Neural cell (in vitro differentiated cells): ENCODE measurements around the gene FERMT3. TPM values are rescaled to one million over a fixed set of nuclear protein-coding genes. Genes with fewer than 3 reads are reported as not detected.

ENCODE experiments used
- H2AFZ ChIP-seq: fragments of 200-600, 300-800 bp; sonication (generic), shearing (Covaris generic); 2 replicates; pipeline ENCODE4 v1.6.0; 2014; ENCODE audit warnings: low read depth, mild to moderate bottlenecking, antibody characterized with exemption, low read length, moderate library complexity
- H3F3A ChIP-seq: fragments of 200-600 bp; shearing (Covaris generic); 2 replicates; pipeline ENCODE4 v1.6.1; 2016; ENCODE audit warnings: mild to moderate bottlenecking, moderate library complexity, mixed read lengths, antibody characterized with exemption, low read length; ENCODE audit not compliant: insufficient read depth, poor library complexity, severe bottlenecking
- H3K27ac ChIP-seq: fragments of 200-600, 300-800 bp; sonication (generic), shearing (Covaris generic); 2 replicates; pipeline ENCODE4 v1.5.1; 2014; ENCODE audit warnings: mild to moderate bottlenecking, low read length, moderate library complexity
- H3K27me3 ChIP-seq: fragments of 300-800, 200-600 bp; sonication (generic), shearing (Covaris generic); 2 replicates; pipeline ENCODE4 v1.6.0; 2014; ENCODE audit warnings: mild to moderate bottlenecking, low read depth, low read length, moderate library complexity; ENCODE audit not compliant: insufficient read depth
- H3K36me3 ChIP-seq: fragments of 300-800, 200-600 bp; sonication (generic), shearing (Covaris generic); 2 replicates; pipeline ENCODE4 v1.5.1; 2014; ENCODE audit warnings: mild to moderate bottlenecking, antibody characterized with exemption, low read length, moderate library complexity; ENCODE audit not compliant: insufficient read depth
- H3K4me2 ChIP-seq: fragments of 300-800, 200-600 bp; sonication (generic), shearing (Covaris generic); 2 replicates; pipeline ENCODE4 v1.6.0; 2014; ENCODE audit warnings: mild to moderate bottlenecking, low read length
- H3K4me3 ChIP-seq: fragments of 300-800, 200-600 bp; sonication (generic), shearing (Covaris generic); 2 replicates; pipeline ENCODE4 v1.5.1; 2014; ENCODE audit warnings: mild to moderate bottlenecking, low read length, moderate library complexity
- H3K79me2 ChIP-seq: fragments of 200-600 bp; shearing (Covaris generic); replicated peaks from 2 replicates; pipeline ENCODE4 v1.6.0; 2014; ENCODE audit warnings: mild to moderate bottlenecking, low read length, moderate library complexity; ENCODE audit not compliant: insufficient read depth
- H3K9ac ChIP-seq: fragments of 300-800, 200-600 bp; sonication (generic), shearing (Covaris generic); 2 replicates; pipeline ENCODE4 v1.6.1; 2016; ENCODE audit warnings: mild to moderate bottlenecking, low read length, mixed read lengths
- H3K9me2 ChIP-seq: fragments of 200-600 bp; shearing (Covaris generic); 2 replicates; pipeline ENCODE4 v1.6.1; 2016; ENCODE audit warnings: mild to moderate bottlenecking, low read length, mixed read lengths; ENCODE audit not compliant: insufficient read depth
- H3K9me3 ChIP-seq: fragments of 200-600, 300-800 bp; sonication (generic), shearing (Covaris generic); 2 replicates; pipeline ENCODE4 v1.6.1; 2016; ENCODE audit warnings: mild to moderate bottlenecking, mixed run types, low read length, moderate library complexity, mixed read lengths
- H4K20me1 ChIP-seq: fragments of 200-600 bp; shearing (Covaris generic); 2 replicates; pipeline ENCODE4 v1.6.1; 2016; ENCODE audit warnings: mild to moderate bottlenecking, mixed run types; ENCODE audit not compliant: insufficient read depth
- EP300 ChIP-seq: fragments of 450-650 bp; conservative IDR thresholded peaks from 2 replicates; pipeline ENCODE4 v1.6.1; 2014; ENCODE audit warnings: antibody characterized with exemption, mild to moderate bottlenecking, moderate library complexity; ENCODE audit not compliant: poor library complexity, severe bottlenecking
- EZH2 ChIP-seq: fragments of 200-600, 300-800 bp; shearing (Covaris generic), sonication (generic); IDR thresholded peaks from 2 replicates; pipeline ENCODE4 v1.6.1; 2014; ENCODE audit warnings: antibody characterized with exemption, low read length, borderline replicate concordance, mild to moderate bottlenecking; ENCODE audit not compliant: insufficient read depth, poor library complexity, severe bottlenecking
- MXI1 ChIP-seq: fragments of 450-650 bp; conservative IDR thresholded peaks from 2 replicates; pipeline ENCODE4 v1.6.1; 2014; ENCODE audit warnings: antibody characterized with exemption, mild to moderate bottlenecking; ENCODE audit not compliant: poor library complexity, severe bottlenecking
- POLR2AphosphoS5 ChIP-seq: IDR thresholded peaks from 2 replicates; pipeline ENCODE4 v1.6.1; 2012
- RAD21 ChIP-seq: fragments of 450-650 bp; conservative IDR thresholded peaks from 2 replicates; pipeline ENCODE4 v1.6.1; 2014; ENCODE audit warnings: antibody characterized with exemption, mild to moderate bottlenecking, moderate library complexity
- SMC3 ChIP-seq: fragments of 450-650 bp; conservative IDR thresholded peaks from 2 replicates; pipeline ENCODE4 v1.6.1; 2014; ENCODE audit warnings: antibody characterized with exemption, mild to moderate bottlenecking, moderate library complexity; ENCODE audit not compliant: poor library complexity
- TAF1 ChIP-seq: IDR thresholded peaks from 2 replicates; pipeline ENCODE4 v1.6.1; 2012; ENCODE audit warnings: low read depth
- polyA plus RNA-seq: library from polyadenylated mRNA; depleted of rRNA; stranded (reverse); fragments of >200 nt; gene quantifications from 2 replicates; pipeline ENCODE4 v1.2.3, GENCODE V29; 2014
- TF ChIP-seq, protein P1 (sequence below): IDR thresholded peaks from 2 replicates; pipeline ENCODE4 v1.6.1; 2012; ENCODE audit warnings: borderline replicate concordance
- TF ChIP-seq, protein P2 (sequence below): fragments of 450-650 bp; IDR thresholded peaks from 2 replicates; pipeline ENCODE4 v1.5.1; 2014; ENCODE audit warnings: antibody characterized with exemption, mild to moderate bottlenecking, moderate library complexity; ENCODE audit not compliant: poor library complexity, severe bottlenecking

FERMT3 gene
- polyA plus RNA-seq, 1 donor from 2014 or later = 0.89 TPM

DNA sequence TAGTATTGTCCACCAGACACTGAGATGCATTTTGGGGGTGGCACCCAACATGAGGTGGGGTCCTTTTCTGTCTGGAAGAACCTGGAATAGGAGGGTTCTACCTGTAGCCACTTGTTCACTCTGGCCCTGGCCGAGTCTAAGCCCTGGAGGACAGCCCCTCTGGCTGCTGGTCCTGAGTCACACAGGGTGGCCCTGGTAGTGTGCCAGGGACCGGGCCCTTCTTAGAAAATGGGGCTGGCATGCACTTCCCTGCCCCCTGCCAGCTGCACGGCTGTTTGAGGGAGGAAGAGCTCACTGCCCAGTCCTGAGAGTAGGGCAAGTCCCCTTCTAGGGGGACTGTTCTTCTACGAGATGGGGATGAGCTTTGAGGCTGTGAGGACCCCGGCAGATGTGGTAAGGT is 47.0 kb downstream of the FERMT3 start:
- no peak for TF ChIP-seq POLR2AphosphoS5
- no peak for TF ChIP-seq TAF1
- TF ChIP-seq SMC3 = no peak
- TF ChIP-seq, protein P1, sequence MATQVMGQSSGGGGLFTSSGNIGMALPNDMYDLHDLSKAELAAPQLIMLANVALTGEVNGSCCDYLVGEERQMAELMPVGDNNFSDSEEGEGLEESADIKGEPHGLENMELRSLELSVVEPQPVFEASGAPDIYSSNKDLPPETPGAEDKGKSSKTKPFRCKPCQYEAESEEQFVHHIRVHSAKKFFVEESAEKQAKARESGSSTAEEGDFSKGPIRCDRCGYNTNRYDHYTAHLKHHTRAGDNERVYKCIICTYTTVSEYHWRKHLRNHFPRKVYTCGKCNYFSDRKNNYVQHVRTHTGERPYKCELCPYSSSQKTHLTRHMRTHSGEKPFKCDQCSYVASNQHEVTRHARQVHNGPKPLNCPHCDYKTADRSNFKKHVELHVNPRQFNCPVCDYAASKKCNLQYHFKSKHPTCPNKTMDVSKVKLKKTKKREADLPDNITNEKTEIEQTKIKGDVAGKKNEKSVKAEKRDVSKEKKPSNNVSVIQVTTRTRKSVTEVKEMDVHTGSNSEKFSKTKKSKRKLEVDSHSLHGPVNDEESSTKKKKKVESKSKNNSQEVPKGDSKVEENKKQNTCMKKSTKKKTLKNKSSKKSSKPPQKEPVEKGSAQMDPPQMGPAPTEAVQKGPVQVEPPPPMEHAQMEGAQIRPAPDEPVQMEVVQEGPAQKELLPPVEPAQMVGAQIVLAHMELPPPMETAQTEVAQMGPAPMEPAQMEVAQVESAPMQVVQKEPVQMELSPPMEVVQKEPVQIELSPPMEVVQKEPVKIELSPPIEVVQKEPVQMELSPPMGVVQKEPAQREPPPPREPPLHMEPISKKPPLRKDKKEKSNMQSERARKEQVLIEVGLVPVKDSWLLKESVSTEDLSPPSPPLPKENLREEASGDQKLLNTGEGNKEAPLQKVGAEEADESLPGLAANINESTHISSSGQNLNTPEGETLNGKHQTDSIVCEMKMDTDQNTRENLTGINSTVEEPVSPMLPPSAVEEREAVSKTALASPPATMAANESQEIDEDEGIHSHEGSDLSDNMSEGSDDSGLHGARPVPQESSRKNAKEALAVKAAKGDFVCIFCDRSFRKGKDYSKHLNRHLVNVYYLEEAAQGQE = no peak
- no peak for TF ChIP-seq MXI1
- TF ChIP-seq RAD21 = no peak
- Histone ChIP-seq H3F3A (no peaks in the 10 kb centered on the region), H2AFZ (no peak overlapping the region), H3K36me3 (no peaks in the 10 kb centered on the region), H3K27ac (no peak overlapping the region), H4K20me1 (no peaks in the 10 kb centered on the region), H3K9me2 (no peaks in the 10 kb centered on the region), H3K79me2 (no peaks in the 10 kb centered on the region), H3K9me3 (no peaks in the 10 kb centered on the region), H3K9ac (no peak overlapping the region), H3K4me2 (no peak overlapping the region), H3K27me3 (peaks cover 8% of the 10 kb centered on the region), H3K4me3 (no peak overlapping the region)

DNA sequence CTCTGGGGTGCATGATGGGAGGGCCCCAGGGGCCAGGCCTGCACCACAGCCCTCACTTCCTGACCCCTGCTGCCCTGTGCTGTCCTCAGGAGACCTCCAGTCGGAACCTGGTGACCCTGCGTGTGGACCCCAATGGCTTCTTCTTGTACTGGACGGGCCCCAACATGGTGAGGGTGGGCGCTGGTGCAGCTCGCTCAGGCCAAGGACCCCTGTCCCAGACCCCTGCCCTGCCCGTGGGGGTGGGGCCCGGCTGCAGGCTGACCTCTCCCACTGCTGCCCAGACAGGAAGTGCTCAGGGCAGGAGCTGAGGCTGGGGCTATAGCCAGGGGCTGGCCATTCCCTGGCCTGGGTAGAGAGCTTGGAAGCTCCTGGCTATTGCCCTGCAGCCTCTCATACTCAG is 47.8 kb downstream of the FERMT3 start:
- H3K27ac ChIP-seq = no peak overlapping the region
- no peak overlapping the region for H2AFZ ChIP-seq
- H3K9me3 ChIP-seq = no peaks in the 10 kb centered on the region
- H3K79me2 ChIP-seq = no peaks in the 10 kb centered on the region
- TF ChIP-seq MXI1 (no peak), SMC3 (no peak), POLR2AphosphoS5 (no peak), EZH2 (no peak), EP300 (no peak), RAD21 (no peak)
- TF ChIP-seq, protein P2, sequence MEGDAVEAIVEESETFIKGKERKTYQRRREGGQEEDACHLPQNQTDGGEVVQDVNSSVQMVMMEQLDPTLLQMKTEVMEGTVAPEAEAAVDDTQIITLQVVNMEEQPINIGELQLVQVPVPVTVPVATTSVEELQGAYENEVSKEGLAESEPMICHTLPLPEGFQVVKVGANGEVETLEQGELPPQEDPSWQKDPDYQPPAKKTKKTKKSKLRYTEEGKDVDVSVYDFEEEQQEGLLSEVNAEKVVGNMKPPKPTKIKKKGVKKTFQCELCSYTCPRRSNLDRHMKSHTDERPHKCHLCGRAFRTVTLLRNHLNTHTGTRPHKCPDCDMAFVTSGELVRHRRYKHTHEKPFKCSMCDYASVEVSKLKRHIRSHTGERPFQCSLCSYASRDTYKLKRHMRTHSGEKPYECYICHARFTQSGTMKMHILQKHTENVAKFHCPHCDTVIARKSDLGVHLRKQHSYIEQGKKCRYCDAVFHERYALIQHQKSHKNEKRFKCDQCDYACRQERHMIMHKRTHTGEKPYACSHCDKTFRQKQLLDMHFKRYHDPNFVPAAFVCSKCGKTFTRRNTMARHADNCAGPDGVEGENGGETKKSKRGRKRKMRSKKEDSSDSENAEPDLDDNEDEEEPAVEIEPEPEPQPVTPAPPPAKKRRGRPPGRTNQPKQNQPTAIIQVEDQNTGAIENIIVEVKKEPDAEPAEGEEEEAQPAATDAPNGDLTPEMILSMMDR = no peak
- TF ChIP-seq, protein P1 = no peak
- no peak overlapping the region for H3K4me3 ChIP-seq
- no peaks in the 10 kb centered on the region for H3K36me3 ChIP-seq
- H3K9me2 ChIP-seq = no peaks in the 10 kb centered on the region
- peaks cover 8% of the 10 kb centered on the region for H3K27me3 ChIP-seq
- H3K4me2 ChIP-seq = no peak overlapping the region
- H4K20me1 ChIP-seq = no peaks in the 10 kb centered on the region
- H3K9ac ChIP-seq = no peak overlapping the region
- no peaks in the 10 kb centered on the region for H3F3A ChIP-seq
